NOMO-1 (cell line): ENCODE data around the gene SLC39A6.
"Not testable (repeated sequence)": the region's sequence is repeated elsewhere in the genome, so short reads cannot be mapped to it uniquely, and the experiment has no call there.

Source experiments
- DNase-seq, 2 experiments: peaks; one replicate each; lab custom pipeline; 2025; ENCODE audit not compliant: unreplicated experiment in 2 of 2; lab: John Stamatoyannopoulos, UW

SLC39A6 gene

DNA sequence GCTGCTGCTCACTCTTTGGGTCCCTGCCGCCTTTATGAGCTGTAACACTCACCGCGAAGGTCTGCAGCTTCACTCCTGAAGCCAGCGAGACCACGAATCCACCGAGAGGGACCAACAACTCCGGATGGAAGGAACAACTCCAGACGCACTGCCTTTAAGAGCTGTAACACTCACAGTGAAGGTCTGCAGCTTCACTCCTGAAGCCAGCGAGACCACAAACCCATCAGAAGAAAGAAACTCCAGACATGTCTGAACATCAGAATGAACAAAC is 64.4 kb downstream of the SLC39A6 start:
- not testable (repeated sequence) for DNase-seq

DNA sequence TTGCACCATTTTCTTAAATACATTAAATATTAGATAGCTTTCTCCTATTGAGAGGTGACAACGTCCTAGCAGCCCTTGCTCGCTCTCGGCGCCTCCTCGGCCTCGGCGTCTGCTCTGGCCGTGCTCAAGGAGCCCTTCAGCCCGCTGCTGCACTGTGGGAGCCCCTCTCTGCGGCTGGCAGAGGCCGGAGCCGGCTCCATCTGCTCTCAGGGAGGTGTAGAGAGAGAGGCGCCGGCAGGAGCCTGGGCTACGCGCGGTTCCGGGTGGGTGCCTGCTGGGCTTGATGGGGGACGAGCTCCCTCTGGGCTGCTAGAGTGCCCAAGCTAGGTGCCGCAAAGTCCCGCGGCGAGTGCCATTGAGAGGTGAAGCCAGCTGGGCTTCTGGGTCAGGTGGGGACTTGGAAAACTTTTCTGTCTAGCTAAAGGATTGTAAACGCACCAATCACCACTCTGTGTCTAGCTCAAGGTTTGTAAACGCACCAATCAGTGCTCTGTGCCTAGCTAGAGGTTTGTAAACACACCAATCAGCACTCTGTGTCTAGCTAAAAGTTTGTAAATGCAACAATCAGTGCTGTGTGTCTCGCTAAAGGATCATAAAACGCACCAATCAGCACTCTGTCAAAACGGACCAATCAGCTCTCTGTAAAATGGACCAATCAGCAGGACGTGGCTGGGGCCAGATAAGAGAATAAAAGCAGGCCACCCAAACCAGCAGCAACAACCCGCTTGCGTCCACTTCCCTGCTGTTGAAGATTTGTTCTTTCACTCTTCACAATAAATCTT is 64.9 kb downstream of the SLC39A6 start:
- DNase-seq, result no peak

DNA sequence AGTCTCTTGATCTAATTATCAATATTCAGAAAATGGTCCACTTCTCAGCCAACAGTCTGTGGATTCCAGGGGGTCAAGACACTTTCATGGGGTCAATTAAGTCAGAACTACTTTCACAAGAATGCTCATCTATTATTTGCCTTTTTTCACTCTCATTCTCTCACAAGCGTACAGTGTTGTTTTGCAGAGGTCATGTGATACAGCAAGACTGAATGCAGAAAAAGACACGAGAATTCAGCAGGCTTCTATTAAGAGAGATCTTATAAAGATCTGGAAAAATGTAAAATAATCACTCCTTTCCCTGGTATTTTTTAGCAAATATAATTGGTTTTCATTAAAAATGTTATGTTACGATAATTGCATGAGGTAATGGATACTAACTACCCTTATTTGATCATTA is 70.5 kb downstream of the SLC39A6 start:
- no peak for DNase-seq
